Measurements from ENCODE around the gene FBF1. TPM values are rescaled to one million over a fixed set of nuclear protein-coding genes. Genes with fewer than 3 reads are reported as not detected.
"Not testable (repeated sequence)": the region's sequence is repeated elsewhere in the genome, so short reads cannot be mapped to it uniquely, and the experiment has no call there.

Gene FBF1
- total RNA-seq, 1 donor from 2014 or later, result 15.1 TPM

DNA sequence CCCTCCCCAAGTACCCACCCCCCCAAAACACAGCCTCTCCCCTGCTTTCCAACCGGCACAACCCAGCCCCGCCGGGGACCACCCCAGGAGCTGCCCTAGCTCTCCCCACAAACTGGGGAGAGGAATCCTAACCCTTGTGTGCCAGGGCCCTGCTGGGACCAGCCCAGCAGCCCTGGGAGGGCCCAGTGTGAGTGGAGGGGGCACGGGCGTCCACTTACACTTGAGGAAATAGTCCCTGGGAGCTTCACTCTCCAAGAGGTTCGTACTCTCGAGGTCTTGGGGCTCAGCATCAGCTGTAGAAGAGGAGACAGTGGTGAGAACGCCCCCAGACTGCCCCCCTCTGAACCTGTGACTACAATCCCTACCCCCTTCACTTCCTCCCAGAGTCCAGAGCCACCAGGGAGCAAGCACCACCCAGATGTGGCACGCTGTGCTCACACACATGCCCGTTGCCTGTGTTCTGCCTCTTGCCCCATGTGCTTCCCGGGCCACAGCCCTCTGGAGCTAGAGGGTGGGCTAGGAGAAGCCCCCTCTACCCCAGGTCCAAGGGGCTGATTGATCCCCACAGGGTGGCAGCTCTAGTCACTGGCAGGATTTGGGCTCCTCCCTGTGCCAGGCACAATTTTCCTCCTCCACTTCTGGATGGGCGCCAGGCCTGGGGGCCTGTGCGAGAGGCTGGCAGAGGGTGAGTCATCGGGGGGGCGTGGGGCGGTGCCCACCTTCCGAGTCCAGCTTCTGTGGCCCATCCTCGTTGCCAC lies 65.5 kb downstream of the FBF1 start:
- DNase-seq (no peak), ATAC-seq (ENCODE audit: low read depth) (no peak)
- peaks cover 28% of the 10 kb centered on the region for H3K4me1 Mint-ChIP-seq
- H3K4me3 Mint-ChIP-seq, result no peak overlapping the region
- peaks cover 5% of the 10 kb centered on the region for H3K27me3 Mint-ChIP-seq
- ChIA-PET POLR2A (interaction anchor here (0.6 to 7.1 kb wide), 12 partner anchors 11 to 121 kb away, joined by 3 to 129 read pairs (median 4); partner anchors contain the start of genes TRIM65, UNC13D and WBP2), CTCF (interaction anchor here (0.7 to 4.4 kb wide), 7 partner anchors 10 to 110 kb away, joined by 4 to 34 read pairs (median 4); partner anchors contain the start of genes GALK1, TRIM65 and WBP2)
- peak overlapping the region; percentile 79 for H3K27ac Mint-ChIP-seq
- no peaks in the 10 kb centered on the region for H3K9me3 Mint-ChIP-seq
- intact Hi-C loops (cut with micrococcal nuclease), result loop anchor here (5.0 kb wide), 1 partner anchor 33 kb away; the partner anchor contains the start of gene UNC13D
- H3K36me3 Mint-ChIP-seq (ENCODE audit: low read depth), result no peaks in the 10 kb centered on the region
- TF ChIP-seq, protein P1, sequence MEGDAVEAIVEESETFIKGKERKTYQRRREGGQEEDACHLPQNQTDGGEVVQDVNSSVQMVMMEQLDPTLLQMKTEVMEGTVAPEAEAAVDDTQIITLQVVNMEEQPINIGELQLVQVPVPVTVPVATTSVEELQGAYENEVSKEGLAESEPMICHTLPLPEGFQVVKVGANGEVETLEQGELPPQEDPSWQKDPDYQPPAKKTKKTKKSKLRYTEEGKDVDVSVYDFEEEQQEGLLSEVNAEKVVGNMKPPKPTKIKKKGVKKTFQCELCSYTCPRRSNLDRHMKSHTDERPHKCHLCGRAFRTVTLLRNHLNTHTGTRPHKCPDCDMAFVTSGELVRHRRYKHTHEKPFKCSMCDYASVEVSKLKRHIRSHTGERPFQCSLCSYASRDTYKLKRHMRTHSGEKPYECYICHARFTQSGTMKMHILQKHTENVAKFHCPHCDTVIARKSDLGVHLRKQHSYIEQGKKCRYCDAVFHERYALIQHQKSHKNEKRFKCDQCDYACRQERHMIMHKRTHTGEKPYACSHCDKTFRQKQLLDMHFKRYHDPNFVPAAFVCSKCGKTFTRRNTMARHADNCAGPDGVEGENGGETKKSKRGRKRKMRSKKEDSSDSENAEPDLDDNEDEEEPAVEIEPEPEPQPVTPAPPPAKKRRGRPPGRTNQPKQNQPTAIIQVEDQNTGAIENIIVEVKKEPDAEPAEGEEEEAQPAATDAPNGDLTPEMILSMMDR (IDR thresholded peaks at IDR 0.05), result no peak

DNA sequence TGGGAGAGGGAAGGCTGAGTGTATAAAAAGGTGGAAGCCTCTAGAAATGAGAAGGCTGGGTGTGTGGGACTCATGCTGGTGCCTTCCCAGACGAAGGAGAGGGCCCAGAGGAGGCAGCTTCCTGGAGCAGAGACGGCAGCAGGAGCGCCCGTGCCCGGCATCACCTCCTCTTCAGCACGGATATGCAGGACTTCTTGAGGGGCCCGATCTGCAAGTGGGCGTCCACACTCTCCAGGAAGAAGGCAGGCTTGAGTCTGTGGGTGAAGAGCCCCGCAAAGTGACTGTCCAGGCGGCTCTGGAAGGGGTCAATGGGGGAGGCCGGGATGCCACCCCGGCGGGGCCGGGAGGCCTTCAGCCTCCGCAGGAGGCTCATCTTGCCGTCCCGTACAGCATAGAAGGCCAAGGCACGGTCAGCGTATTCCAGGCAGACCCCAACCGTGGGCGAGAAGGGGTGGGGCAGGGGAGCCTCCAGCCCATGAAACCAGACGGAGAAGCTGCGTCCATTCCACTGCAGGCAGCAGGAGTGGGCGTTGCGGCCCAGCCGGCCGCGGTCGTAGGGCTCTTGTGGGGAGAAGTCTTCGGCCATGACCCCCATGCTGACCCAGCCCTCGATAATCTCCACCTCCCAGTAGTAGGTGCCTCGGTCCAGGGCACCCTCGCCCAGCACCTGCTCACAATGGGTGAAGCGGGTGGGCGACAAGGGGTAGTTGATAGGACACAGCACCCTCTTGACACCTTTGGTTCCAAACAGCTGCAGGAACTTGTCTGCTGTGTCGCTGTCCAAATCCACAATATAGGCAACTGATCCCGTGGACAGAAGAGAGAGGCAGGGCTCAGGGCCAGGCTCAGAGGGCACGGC lies 66.3 kb downstream of the FBF1 start:
- H3K27ac Mint-ChIP-seq, result no peak overlapping the region
- ATAC-seq (ENCODE audit: low read depth) (no peak), DNase-seq (no peak)
- no peaks in the 10 kb centered on the region for H3K36me3 Mint-ChIP-seq (ENCODE audit: low read depth)
- H3K27me3 Mint-ChIP-seq, result no peaks in the 10 kb centered on the region
- TF ChIP-seq, protein P1 (IDR thresholded peaks at IDR 0.05), result no peak
- H3K4me3 Mint-ChIP-seq, result no peak overlapping the region
- H3K9me3 Mint-ChIP-seq, result no peaks in the 10 kb centered on the region
- intact Hi-C loops (cut with micrococcal nuclease), result loop anchor here (5.0 kb wide), 1 partner anchor 32 kb away; the partner anchor contains the start of gene UNC13D
- peaks cover 28% of the 10 kb centered on the region for H3K4me1 Mint-ChIP-seq
- POLR2A ChIA-PET, result interaction anchor here (0.8 to 7.1 kb wide), 3 partner anchors 17 to 97 kb away, joined by 3 to 129 read pairs (median 44); partner anchors contain the start of gene WBP2
- CTCF ChIA-PET, result interaction anchor here (0.6 to 2.1 kb wide), 2 partner anchors 9 to 10 kb away, joined by 4 to 9 read pairs; no protein-coding TSS in a partner anchor

GRCh38 chr17:75873587-75874322 lies 67.1 kb downstream of the FBF1 start:
- no peak for ATAC-seq (ENCODE audit: low read depth)
- no peak for DNase-seq
- Mint-ChIP-seq H3K27me3 (no peaks in the 10 kb centered on the region), H3K4me3 (no peak overlapping the region), H3K36me3 (ENCODE audit: low read depth) (no peaks in the 10 kb centered on the region), H3K9me3 (no peaks in the 10 kb centered on the region), H3K4me1 (peaks cover 25% of the 10 kb centered on the region), H3K27ac (no peak overlapping the region)
- TF ChIP-seq, protein P1 (IDR thresholded peaks at IDR 0.05), result no peak
- intact Hi-C loops (cut with micrococcal nuclease), result no loop called here
- ChIA-PET CTCF (interaction anchor here (0.6 kb wide), 1 partner anchor 9 kb away, joined by 4 read pairs; no protein-coding TSS in a partner anchor), POLR2A (interaction anchor here (0.6 to 7.1 kb wide), 3 partner anchors 10 to 94 kb away, joined by 3 to 129 read pairs (median 5); partner anchors contain the start of gene WBP2)

DNA sequence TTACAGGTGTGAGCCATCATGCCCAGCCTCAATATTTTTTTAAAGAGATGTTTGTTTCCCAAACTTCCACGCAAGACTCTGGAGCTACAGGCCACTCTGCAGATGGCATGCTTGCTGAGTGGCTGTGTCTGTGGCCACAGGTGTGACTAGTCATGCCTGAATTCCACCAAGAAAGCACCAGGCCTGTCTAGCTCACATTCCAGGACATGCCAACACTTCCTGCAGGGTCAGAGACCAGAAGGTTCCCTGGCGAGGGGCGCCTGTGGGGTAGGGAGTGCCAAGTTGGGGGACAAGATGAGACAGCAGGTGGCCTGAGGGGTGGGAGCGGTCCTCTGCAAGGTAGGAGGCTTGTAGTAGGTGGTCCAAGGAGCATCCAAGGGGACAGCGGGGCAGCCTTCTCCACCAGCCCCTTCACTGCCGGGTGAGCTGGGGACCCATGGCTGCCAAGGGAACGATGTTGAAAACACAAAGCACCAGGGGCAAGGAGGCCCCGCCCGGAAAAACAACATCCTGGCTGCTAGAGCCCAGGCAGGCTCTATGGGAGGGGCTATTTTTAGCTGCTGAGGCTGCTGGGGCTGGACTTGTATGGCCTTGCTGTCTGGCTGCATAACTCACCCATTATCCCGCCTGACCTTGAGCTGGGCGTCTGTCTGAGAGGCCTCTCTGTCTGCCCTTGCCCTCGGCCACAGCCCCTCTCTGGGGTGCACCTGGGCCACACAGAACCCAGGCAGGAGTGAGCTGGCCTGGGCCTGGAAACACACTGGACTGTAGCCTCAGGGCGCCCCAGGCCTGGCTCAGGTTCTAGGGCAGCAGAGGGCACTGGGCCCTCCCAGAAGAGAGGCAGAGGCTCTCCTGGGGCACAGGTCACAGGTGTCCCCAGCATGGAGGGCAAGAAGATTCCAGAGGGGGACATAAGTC lies 68.1 kb downstream of the FBF1 start:
- POLR2A ChIA-PET, result interaction anchor here (0.6 to 7.1 kb wide), 4 partner anchors 11 to 93 kb away, joined by 3 to 129 read pairs (median 4); partner anchors contain the start of gene WBP2
- CTCF ChIA-PET, result no interaction called here
- no peak overlapping the region for H3K4me3 Mint-ChIP-seq
- H3K27me3 Mint-ChIP-seq, result no peaks in the 10 kb centered on the region
- H3K4me1 Mint-ChIP-seq, result peaks cover 22% of the 10 kb centered on the region
- no peak overlapping the region for H3K27ac Mint-ChIP-seq
- no peaks in the 10 kb centered on the region for H3K9me3 Mint-ChIP-seq
- TF ChIP-seq, protein P1 (IDR thresholded peaks at IDR 0.05), result no peak
- H3K36me3 Mint-ChIP-seq (ENCODE audit: low read depth), result no peaks in the 10 kb centered on the region
- DNase-seq (no peak), ATAC-seq (ENCODE audit: low read depth) (no peak)
- intact Hi-C loops (cut with micrococcal nuclease), result no loop called here

- intact Hi-C loops (cut with micrococcal nuclease); DNase-seq; CTCF ChIA-PET; H3K27ac Mint-ChIP-seq; H3K27me3 Mint-ChIP-seq; H3K9me3 Mint-ChIP-seq; ATAC-seq (ENCODE audit: low read depth); H3K4me1 Mint-ChIP-seq; H3K36me3 Mint-ChIP-seq (ENCODE audit: low read depth); H3K4me3 Mint-ChIP-seq: not testable (repeated sequence)
- POLR2A ChIA-PET, result interaction anchor here (0.7 to 1.3 kb wide), 2 partner anchors 10 to 90 kb away, joined by 3 read pairs; a partner anchor contains a TSS
Observed at GRCh38 chr17:75870228-75870627, 70.6 kb downstream of the FBF1 start.
